ENCODE measurements around the gene MBD3L4. TPM values are rescaled to one million over a fixed set of nuclear protein-coding genes. Genes with fewer than 3 reads are reported as not detected.

The MBD3L4 gene
- not detected in 5 replicates for total RNA-seq (2022; extraction: Qiagen RNA extraction)

GRCh38 chr19:7040079-7040478, at the start of gene MBD3L4:
Gene MBD3L4 (minus strand): TSS chr19:7040179. CDS start chr19:7040144, 35 bp downstream.

GRCh38 chr19:7069042-7069903, 29.3 kb upstream of the MBD3L4 start, which contains the start of gene ZNF557:
Gene ZNF557 (plus strand): TSS chr19:7069703. CDS start chr19:7075075, 5,372 bp downstream.

GRCh38 chr19:7058576-7058975, 18.6 kb upstream of the MBD3L4 start, which contains the start of gene MBD3L3:
Gene MBD3L3 (minus strand): TSS chr19:7058676. CDS start chr19:7058605, 71 bp downstream.

DNA sequence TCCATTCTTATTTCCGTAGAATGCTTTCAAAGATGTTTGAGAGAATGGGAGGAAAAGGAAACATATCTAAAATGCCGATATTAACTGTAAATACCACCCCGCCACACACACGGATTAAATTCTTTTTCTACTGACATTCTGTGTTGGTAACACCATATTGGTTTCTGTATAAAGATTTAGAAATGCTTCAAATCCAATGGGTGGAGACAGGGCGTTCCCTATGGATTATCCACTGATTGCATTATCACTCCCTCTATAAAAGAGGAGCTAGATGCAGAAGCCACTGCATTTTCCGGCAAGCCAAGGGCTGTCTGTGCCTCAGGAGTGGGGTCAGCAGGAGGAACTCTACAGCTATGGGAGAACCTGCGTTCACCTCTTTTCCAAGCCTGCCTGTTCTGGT, 9.0 kb upstream of the MBD3L4 start, which contains the start of gene MBD3L2:
MBD3L2 (plus strand) TSS at position 301 of the 400 bp plus-strand sequence; CDS start at position 354, 53 bp downstream.

GRCh38 chr19:7030278-7030677, 9.7 kb downstream of the MBD3L4 start, which contains the start of gene MBD3L5:
Gene MBD3L5 (plus strand): TSS chr19:7030578. CDS start chr19:7030612, 34 bp downstream.

GRCh38 chr19:7021331-7021730, 18.6 kb downstream of the MBD3L4 start, which contains the start of gene MBD3L2B:
Gene MBD3L2B (minus strand): TSS chr19:7021431. CDS start chr19:7021397, 34 bp downstream.

Other genes with a start within 250 kb of the MBD3L4 start
- 4.1 to 5.5 TPM (median 4.7 TPM) in 5 replicates for gene ADGRE1, start 152.6 kb downstream of the MBD3L4 start, total RNA-seq (2022; extraction: Qiagen RNA extraction)
- gene MBD3L2B, start 18.7 kb downstream of the MBD3L4 start, total RNA-seq (2022; extraction: Qiagen RNA extraction), result not detected in 5 replicates
- not detected in 5 replicates for gene MBD3L5, start 9.6 kb downstream of the MBD3L4 start, total RNA-seq (2022; extraction: Qiagen RNA extraction)
- gene MBD3L2, start 9.1 kb upstream of the MBD3L4 start, total RNA-seq (2022; extraction: Qiagen RNA extraction), result not detected in 5 replicates
- gene MBD3L3, start 18.5 kb upstream of the MBD3L4 start, total RNA-seq (2022; extraction: Qiagen RNA extraction), result 0.12 TPM in 1 of 5 replicates, not detected in the others
- 2.3 to 2.9 TPM (median 2.8 TPM) in 5 replicates for gene ZNF557, start 29.5 kb upstream of the MBD3L4 start, total RNA-seq (2022; extraction: Qiagen RNA extraction)